NOMO-1 treated with DMSO at 0.1 percent for 48 hours (cell line): ENCODE results near the gene MVB12B.

Experiments used
- DNase-seq: peaks from one replicate; lab custom pipeline; 2025; ENCODE audit not compliant: unreplicated experiment; lab: John Stamatoyannopoulos, UW

The MVB12B gene

DNA sequence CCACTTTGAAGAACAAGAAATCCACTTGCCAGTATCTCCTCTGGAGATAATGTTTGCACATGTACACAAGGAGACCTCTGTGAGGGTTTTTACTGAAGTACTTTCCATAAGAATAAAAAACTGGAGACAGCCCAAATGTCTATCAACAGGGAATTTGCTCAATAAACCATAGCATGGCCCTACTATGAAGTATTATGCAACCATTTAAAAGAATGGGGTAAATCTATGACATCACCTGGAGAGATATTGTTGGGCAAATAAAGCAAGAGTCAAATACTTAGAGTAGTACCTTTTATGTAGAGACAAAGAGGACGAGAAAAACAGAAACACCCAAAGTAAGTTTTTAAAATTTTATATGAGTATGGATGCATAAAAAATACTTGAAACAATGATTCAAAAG lies 23.9 kb upstream of the MVB12B start:
- DNase-seq = no peak

- no peak for DNase-seq
Measured at GRCh38 chr9:126303488-126303887, 23.1 kb upstream of the MVB12B start.

- no peak for DNase-seq
Measured at GRCh38 chr9:126304207-126304970, 22.2 kb upstream of the MVB12B start.

DNA sequence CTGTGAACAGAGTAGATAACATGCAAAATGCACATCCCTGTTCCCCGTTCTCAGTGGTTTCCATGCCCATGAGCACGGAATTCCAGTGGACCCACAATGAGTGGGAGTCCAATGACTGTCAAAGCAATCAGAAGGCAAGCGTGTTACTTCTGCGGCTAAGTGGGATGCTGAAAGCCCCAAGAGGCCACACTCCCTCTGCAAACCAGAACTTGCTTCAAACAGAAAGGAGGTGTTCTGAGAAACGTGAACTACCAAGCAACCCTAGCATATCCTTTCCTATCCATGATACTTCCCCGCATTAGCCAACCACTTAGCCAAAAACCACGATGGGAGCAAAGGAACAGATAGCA lies 21.7 kb upstream of the MVB12B start:
- no peak for DNase-seq

DNA sequence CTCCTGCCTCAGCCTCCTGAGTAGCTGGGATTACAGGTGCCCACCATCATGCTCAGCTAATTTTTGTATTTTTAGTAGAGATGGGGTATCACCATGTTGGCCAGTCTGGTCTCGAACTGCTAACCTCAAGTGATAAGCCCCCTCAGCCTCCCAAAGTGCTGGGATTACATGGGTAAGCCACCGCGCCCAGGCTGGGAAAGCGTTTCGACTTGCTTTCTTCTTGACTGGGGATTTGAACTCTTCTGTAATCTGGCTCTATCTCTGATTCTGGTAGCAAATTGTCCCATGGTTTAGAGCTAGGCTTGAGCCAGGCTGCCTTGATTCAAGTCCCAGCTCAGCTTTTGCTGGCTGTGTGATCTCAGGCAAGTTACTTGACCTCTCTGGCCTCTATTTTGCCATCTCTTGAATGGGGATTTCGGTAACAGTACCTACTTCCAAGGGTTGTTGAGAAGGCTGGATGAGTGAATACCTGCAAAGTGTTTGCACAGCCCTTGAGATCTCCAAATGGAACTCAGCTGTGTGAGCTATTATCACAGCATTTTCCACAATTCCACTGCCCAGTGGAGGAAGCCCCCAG lies 20.5 kb upstream of the MVB12B start:
- no peak for DNase-seq

DNA sequence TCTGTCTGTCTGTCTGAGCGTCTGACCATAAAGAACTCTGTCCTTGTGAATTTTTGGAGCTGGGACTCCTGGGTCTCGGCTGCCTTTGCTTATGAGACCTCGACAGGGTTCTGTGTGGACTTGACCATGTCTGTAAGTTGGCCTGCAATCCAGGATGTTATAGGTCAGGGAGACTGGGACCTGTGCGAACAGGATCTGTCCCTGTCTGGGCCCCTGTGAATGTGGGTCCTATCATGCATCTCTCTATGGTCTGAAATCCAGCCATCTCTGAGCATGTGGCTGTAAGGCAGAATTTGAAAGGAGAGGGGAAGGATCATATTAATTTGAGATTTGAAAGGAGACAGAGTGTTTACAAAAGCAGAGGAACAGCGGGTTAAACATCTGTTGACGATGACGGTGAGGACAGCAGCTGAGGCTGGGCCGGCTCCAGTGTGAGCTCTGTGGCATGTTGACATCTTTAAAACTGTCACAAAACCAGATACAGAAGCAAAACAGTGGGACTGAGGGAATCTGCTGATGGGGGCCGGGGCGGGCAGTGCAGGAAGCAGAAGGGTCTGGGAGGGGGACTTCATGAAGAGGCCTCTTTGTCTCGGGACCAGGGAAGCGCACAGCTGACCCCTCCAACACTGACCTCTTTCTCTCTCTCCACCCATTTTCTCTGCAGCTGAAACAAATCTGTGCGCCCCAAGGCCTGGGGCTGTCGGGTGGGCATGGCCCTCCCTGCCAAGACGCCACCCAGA lies 19.1 kb upstream of the MVB12B start:
- no peak for DNase-seq

- no peak for DNase-seq
Measured at GRCh38 chr9:126309427-126310189, 17.0 kb upstream of the MVB12B start.

DNA sequence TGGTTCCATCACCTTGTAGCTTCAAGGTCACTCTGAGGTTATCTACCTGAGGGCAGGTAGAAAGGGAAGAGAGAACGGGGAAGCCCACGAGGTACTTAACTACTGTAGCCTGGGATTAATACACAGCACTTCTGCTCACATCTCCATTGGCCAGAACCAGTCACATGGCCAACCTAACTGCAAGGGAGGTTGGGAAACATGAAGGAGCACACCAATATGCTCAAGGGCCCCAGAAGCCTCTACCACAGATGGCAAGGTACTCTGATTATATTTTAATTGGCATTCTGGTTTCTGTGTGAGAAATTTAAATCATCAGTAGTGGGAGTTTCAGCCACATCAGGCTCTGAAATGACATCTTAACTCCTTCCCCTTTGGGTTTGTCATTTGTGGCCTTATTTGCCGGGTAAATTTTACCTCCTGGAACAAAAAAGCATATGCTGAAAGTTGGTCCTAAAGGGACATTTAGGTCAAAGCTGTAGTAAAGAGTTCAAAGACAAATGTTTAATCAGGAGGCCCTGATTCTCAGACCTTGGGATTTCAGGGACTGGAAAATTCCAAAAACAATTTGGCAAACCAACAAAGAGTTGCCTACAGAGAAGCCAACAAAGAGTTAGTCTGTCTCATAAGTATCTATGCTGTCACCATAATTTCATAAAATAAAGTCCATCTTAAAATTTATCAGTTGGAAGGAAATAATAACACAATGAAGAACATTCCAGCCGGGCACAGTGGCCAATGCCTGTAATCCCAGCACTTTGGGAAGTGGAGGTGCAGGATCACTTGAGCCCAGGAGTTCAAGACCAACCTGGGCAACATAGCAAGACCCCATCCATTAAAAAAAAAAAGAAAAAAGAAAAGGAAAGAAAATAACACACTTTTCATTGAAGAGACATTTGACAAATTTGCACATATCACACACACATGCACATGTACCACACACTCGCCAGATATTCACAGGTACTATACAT lies 13.8 kb upstream of the MVB12B start:
- no peak for DNase-seq

DNA sequence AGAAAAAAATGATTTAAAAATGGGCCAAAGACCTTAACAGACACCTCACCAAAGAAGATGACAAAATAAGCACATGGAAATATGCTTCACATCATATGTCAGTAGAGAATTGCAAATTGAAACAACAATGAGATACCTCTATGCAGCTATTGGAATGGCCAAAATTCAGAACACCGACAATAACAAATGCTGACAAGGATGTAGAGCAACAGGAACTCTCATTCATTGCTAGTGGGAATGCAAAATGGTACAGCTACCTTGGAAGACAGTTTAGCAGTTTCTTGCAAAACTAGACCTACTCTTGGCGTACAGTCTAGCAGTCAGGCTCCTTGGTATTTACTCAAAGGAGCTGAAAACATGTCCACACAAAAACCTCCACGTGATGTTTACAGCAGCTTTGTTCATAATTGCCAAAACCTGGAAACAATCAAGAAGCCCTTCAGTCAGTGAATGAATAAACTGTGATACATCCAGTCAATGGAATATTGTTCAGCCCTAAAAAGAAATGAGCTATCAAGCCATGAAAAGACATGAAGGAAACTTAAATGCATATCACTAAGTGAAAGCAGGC lies 10.5 kb upstream of the MVB12B start:
- DNase-seq = no peak

DNA sequence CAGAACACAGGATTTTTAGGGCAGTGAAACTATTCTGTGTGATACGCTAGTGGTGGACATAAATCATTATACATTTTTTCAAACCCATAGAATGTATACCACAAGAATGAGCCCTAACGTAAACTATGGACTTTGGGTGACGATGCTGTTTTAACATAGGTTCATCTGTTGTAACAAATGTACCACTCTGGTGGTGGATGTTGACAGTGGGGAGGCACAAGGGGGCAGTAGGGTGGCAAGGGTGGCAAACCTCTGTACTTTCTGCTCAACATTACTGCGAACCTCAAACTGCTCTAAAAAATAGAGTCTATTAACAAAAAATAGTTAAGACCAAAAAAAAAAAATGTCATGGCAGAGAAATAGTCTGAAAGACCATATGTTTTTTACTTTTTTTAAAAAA lies 9.1 kb upstream of the MVB12B start:
- peak; percentile 14 for DNase-seq

GRCh38 chr9:126318858-126319257 lies 7.8 kb upstream of the MVB12B start:
- no peak for DNase-seq

DNA sequence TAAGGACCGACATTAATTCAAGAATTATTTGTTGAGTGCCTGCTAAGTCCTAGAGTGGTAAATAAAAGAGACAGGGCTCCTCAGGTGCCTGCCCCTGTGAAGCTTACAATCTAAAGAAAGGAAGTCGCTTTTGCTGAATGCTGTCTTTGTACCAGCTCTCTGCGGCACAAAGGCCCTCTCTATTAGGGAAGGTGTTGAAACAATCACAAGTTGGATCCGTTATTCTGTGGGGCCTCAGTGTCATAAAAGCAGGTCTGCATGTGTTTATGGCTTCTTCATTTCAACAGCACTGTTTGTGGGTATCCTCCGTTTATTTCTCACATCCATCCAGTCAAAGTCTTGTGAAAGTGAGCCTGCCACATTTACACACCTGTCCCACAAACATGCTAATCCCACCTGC lies 7.0 kb upstream of the MVB12B start:
- no peak for DNase-seq

GRCh38 chr9:126320158-126320922 lies 6.3 kb upstream of the MVB12B start:
- no peak for DNase-seq

DNA sequence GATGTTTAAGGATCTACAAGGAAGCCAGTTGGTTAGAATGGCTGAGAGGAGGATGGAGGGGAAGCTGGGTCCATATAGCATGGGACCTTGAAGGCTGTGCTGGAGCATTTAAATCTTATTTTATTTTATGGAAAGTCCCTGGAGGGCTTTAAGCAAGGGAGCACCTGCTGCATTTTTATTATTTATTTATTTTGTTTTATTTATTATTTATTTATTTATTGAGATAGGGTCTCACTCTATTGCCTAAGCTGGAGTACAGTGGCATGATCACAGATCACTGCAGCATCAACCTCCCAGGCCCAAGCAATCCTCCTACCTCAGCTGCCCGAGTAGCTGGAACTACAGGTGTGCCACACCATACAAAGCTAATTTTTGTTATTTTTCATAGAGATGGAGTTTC lies 4.9 kb upstream of the MVB12B start:
- no peak for DNase-seq

GRCh38 chr9:126325821-126326220 lies 808 bp upstream of the MVB12B start:
- DNase-seq = no peak

DNA sequence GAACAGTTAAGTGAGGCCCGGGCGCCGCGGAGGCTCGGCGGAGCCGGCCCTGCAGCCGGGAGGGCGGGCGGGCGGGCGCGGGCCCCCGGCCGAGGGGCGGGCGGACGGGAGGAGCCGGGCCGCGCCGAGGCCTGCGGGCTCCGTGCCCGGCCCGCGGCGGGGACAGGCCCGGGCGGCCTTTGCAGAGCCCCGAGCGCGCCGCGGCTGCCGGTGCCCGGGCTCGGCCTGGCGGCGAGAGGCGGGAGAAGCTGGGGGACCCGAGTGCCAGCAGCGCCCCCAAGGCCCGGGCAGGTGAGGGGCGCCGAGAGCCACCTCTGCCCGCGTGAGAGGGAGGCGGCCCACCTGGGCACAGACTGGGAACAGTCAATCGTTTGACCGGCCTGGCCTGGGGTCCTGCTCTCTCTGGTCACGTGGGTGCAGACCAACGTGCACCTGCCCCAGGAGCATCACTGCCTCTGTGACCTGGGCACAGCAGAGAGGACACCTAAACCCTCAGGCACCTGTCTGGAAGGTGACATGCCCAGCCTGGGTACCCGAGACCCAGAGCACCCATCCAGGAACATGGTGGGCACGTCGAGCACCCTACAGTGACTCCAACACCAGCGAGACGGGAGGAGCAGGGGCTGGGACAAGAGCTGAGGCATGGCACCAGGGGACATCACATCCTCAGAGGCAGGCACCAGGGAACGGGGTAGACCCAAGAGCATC lies 531 bp downstream of the MVB12B start:
- no peak for DNase-seq

DNA sequence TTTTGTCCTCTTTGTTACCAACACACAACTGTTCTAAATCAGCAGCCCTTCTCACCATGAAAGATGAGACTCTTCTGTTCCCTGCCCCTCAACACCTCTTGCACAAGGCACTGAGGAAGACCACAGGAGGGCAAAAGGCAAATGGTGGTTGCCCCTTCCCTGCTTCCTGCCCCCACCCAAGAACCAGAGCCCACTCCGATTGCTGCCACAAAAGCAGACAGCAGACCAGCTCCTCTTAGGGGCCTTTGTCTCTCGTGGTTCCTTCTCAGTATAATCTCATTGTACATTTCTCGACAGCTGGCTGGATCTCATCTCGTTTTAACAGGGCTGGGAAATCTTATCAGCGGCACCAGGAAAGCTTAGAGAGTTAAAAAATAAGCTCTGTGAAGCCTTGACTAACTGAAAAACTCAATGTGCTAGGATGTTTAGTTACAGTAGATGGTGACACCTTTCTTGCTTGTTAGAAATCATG lies 1.1 kb downstream of the MVB12B start:
- no peak for DNase-seq

GRCh38 chr9:126328407-126328806 lies 1.8 kb downstream of the MVB12B start:
- peak; percentile 6 for DNase-seq
